ENCODE measurements around the gene BMP8A. TPM values are rescaled to one million over a fixed set of nuclear protein-coding genes. Genes with fewer than 3 reads are reported as not detected.

The BMP8A gene
- total RNA-seq, 1 experiment from 2014 or later = 4.1 TPM

GRCh38 chr1:39540504-39541031, 49.1 kb downstream of the BMP8A start:
- Histone ChIP-seq H3K27me3 (ENCODE audit: insufficient read depth, low read length) (no peaks in the 10 kb centered on the region), H2AFZ (ENCODE audit: low read depth, low read length, poor library complexity, severe bottlenecking) (no peak overlapping the region), H3K4me3 (replicated peaks in 1 of 2; ENCODE audit: low read depth in 1 of 2, low read length in 2 of 2) (no peak overlapping the region), H3K9ac (ENCODE audit: low read length) (no peak overlapping the region), H3K27ac (ENCODE audit: low read depth, low read length) (no peak overlapping the region), H3K9me2 (ENCODE audit: insufficient read depth) (no peaks in the 10 kb centered on the region), H3K36me3 (ENCODE audit: control insufficient read depth in 1 of 2, insufficient read depth in 2 of 2, low read length in 2 of 2) (peaks cover 0 to 4% of the 10 kb centered on the region in 2 experiments; a peak in 1 of 4 replicates), H3K4me2 (ENCODE audit: low read length) (no peak overlapping the region), H3K9me3 (ENCODE audit: control insufficient read depth in 1 of 2, insufficient read depth in 1 of 2, low read depth in 1 of 2, low read length in 2 of 2) (no peaks in the 10 kb centered on the region), H4K20me1 (ENCODE audit: insufficient read depth) (no peaks in the 10 kb centered on the region), H3K4me1 (ENCODE audit: control insufficient read depth in 1 of 2, insufficient read depth in 2 of 2, low read length in 2 of 2) (peaks cover 0 to 3% of the 10 kb centered on the region in 2 experiments; a peak in 2 of 4 replicates), H3K79me2 (ENCODE audit: insufficient read depth, low read length) (no peaks in the 10 kb centered on the region)
- intact Hi-C loops (cut with micrococcal nuclease) = no loop called here
- no TSS peak for BruUV-seq (replicated peaks)
- no peak for ATAC-seq
- POLR2A ChIA-PET = no interaction called here
- CTCF ChIA-PET = interaction anchor here (3.3 kb wide), 1 partner anchor 442 kb away, joined by 46 read pairs; no protein-coding TSS in a partner anchor
- RAD21 ChIA-PET (ENCODE audit: low non-redundant PET in 1 of 2, low total read pairs in 2 of 2, uncharacterized antibody in 2 of 2, unreplicated experiment in 2 of 2) = no interaction called here
- DNase-seq (ENCODE audit: low read depth, low spot score) = no peak
- TF ChIP-seq ZNF274 (IDR thresholded peaks at IDR 0.05; ENCODE audit: low read depth, low read length) (no peak), ATF3 (IDR thresholded peaks at IDR 0.05) (no peak), SP1 (IDR thresholded peaks at IDR 0.05; ENCODE audit: low read depth) (no peak), JUND (IDR thresholded peaks at IDR 0.05) (no peak), POLR2A (IDR thresholded peaks at IDR 0.05; ENCODE audit: borderline replicate concordance, extremely low read depth, insufficient read depth, insufficient read length) (no peak), TCF7L2 (IDR thresholded peaks at IDR 0.05; ENCODE audit: borderline replicate concordance, extremely low read depth, insufficient read depth, insufficient read length) (no peak), SIN3A (IDR thresholded peaks at IDR 0.05; ENCODE audit: low read depth) (no peak), POLR2AphosphoS5 (IDR thresholded peaks at IDR 0.05; ENCODE audit: low read depth, low read length) (no peak), MAX (IDR thresholded peaks at IDR 0.05) (no peak), SRF (IDR thresholded peaks at IDR 0.05; ENCODE audit: low read depth) (no peak), ELF1 (IDR thresholded peaks at IDR 0.05; ENCODE audit: borderline replicate concordance, low read depth) (no peak), CBX3 (IDR thresholded peaks at IDR 0.05; ENCODE audit: low read depth) (no peak), ZFX (IDR thresholded peaks at IDR 0.05) (no peak), FOSL1 (IDR thresholded peaks at IDR 0.05; ENCODE audit: low read depth) (no peak), CEBPB (IDR thresholded peaks at IDR 0.05; ENCODE audit: low read depth) (no peak)

Data from HCT116 (cell line).